ENCODE results near the gene CCDC12. TPM values are rescaled to one million over a fixed set of nuclear protein-coding genes. Genes with fewer than 3 reads are reported as not detected.
A peak's percentile ranks its signal among the peaks of the same experiment; 100 is the strongest.

Gene CCDC12
- total and polyA plus RNA-seq, 9 of the 15 experiments (the other 6 are each of a cell fraction or from before 2014, with no cell fraction given), result 8.9 to 201 (median 86.9) TPM

- Histone ChIP-seq H2AFZ (ENCODE audit: low read depth, low read length) (no peak overlapping the region), H3K27ac (ENCODE audit: extremely low read depth, low read depth, low read length) (no peak overlapping the region), H3K9me3 (replicated peaks; ENCODE audit: control insufficient read depth, insufficient read depth, low read depth, low read length) (no peaks in the 10 kb centered on the region), H4K20me1 (replicated peaks; ENCODE audit: control insufficient read depth, insufficient read depth, low read length) (peaks cover 15% of the 10 kb centered on the region; the same call in 1 of the 2 replicates), H3K27me3 (ENCODE audit: control insufficient read depth in 2 of 2, insufficient read depth in 2 of 2, low read length in 2 of 2) (no peaks in the 10 kb centered on the region), H3K4me1 (replicated peaks in 1 of 2; ENCODE audit: control insufficient read depth in 2 of 2, insufficient read depth in 2 of 2, low read length in 2 of 2) (peaks cover 15% of the 10 kb centered on the region in 2 experiments), H3K79me2 (ENCODE audit: control insufficient read depth, insufficient read depth, low read length) (peaks cover 61% of the 10 kb centered on the region), H3K9me1 (ENCODE audit: control insufficient read depth, insufficient read depth, low read length) (no peaks in the 10 kb centered on the region), H3K4me2 (ENCODE audit: insufficient read depth, low read length) (no peak overlapping the region), H3K9ac (ENCODE audit: insufficient read depth in 1 of 2, low read depth in 2 of 2, low read length in 2 of 2) (no peak overlapping the region), H3K4me3 (no peak overlapping the region), H3K36me3 (ENCODE audit: control insufficient read depth, insufficient read depth, low read length) (peaks cover 80% of the 10 kb centered on the region)
- TF ChIP-seq CBFB (CRISPR knock-in tag; IDR thresholded peaks at IDR 0.05), result no peak
- no peak for TF ChIP-seq ZNF778 (CRISPR knock-in tag; IDR thresholded peaks at IDR 0.05)
- peak in 1 of 2 experiments; percentile 24; a peak in 1 of 3 replicates for TF ChIP-seq CBX3 (IDR thresholded peaks at IDR 0.05; ENCODE audit: borderline replicate concordance in 1 of 2, low read length in 2 of 2)
- TF ChIP-seq USF1 (CRISPR knock-in tag; IDR thresholded peaks at IDR 0.05), result no peak
- TF ChIP-seq, protein P1, sequence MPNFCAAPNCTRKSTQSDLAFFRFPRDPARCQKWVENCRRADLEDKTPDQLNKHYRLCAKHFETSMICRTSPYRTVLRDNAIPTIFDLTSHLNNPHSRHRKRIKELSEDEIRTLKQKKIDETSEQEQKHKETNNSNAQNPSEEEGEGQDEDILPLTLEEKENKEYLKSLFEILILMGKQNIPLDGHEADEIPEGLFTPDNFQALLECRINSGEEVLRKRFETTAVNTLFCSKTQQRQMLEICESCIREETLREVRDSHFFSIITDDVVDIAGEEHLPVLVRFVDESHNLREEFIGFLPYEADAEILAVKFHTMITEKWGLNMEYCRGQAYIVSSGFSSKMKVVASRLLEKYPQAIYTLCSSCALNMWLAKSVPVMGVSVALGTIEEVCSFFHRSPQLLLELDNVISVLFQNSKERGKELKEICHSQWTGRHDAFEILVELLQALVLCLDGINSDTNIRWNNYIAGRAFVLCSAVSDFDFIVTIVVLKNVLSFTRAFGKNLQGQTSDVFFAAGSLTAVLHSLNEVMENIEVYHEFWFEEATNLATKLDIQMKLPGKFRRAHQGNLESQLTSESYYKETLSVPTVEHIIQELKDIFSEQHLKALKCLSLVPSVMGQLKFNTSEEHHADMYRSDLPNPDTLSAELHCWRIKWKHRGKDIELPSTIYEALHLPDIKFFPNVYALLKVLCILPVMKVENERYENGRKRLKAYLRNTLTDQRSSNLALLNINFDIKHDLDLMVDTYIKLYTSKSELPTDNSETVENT (CRISPR knock-in tag; IDR thresholded peaks at IDR 0.05), result no peak
- no peak for TF ChIP-seq ZNF212 (CRISPR knock-in tag; IDR thresholded peaks at IDR 0.05)
- TF ChIP-seq ZNF518B (CRISPR knock-in tag; IDR thresholded peaks at IDR 0.05), result no peak
- TF ChIP-seq ZNF384 (IDR thresholded peaks at IDR 0.05; ENCODE audit: low read depth, low read length), result peak; percentile 54
- TF ChIP-seq, protein P2, sequence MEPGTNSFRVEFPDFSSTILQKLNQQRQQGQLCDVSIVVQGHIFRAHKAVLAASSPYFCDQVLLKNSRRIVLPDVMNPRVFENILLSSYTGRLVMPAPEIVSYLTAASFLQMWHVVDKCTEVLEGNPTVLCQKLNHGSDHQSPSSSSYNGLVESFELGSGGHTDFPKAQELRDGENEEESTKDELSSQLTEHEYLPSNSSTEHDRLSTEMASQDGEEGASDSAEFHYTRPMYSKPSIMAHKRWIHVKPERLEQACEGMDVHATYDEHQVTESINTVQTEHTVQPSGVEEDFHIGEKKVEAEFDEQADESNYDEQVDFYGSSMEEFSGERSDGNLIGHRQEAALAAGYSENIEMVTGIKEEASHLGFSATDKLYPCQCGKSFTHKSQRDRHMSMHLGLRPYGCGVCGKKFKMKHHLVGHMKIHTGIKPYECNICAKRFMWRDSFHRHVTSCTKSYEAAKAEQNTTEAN (CRISPR knock-in tag; IDR thresholded peaks at IDR 0.05), result no peak
- TF ChIP-seq SMARCA5 (IDR thresholded peaks at IDR 0.05), result no peak
- BruUV-seq (replicated peaks), result no TSS peak
- ATAC-seq (no peak), FAIRE-seq (no peak), DNase-seq (ENCODE audit: extremely low read depth in 1 of 4, low spot score in 3 of 4) (no peak)
- intact Hi-C loops (cut with micrococcal nuclease), result no loop called here
- ChIA-PET POLR2A (interaction anchor here (0.7 to 1.6 kb wide), 2 partner anchors 7 to 65 kb away, joined by 3 to 4 read pairs; no protein-coding TSS in a partner anchor), CTCF (ENCODE audit: low intra/inter-chr PET ratio) (no interaction called here)
- 57% methylated on average over 1 of the region's 1 CpG for WGBS (ENCODE audit: insufficient coverage, low coverage, missing lambda C conversion rate)
- in situ Hi-C loops (cut with MboI), result no loop called here
Measured at GRCh38 chr3:46928282-46928681, 48.3 kb downstream of the CCDC12 start.
